ENCODE results near the gene ZNF385D.

The ZNF385D gene

DNA sequence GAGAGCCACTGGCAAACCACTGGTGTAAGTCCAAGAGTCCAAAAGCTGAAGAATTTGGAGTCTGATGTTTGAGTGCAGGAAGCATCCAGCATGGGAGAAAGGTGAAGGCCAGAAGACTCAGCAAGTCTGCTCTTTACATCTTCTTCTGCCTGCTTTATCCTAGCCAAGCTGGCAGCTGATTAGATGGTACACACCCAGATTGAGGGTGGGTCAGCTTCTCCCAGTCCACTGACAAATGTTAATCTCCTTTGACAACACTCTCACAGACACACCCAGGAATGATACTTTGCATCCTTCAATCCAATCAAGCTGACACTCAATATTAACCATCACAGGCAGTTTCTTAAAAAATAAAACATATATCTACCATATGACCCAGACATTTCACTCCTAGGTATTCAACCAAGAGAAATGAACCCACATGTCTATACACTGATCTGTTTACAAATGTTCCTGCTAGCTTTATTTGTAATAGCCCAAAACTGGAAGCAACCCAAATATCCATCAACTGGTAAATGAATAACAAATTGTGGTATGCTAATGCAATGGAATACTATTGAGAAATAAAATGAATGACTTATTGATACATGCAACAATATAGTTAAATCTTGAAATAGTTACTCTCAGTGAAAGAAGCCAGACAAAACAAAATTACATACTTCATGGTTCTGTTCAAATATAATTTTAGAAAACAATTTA, 373.8 kb downstream of the ZNF385D start:
- DNase-seq: no peak

DNA sequence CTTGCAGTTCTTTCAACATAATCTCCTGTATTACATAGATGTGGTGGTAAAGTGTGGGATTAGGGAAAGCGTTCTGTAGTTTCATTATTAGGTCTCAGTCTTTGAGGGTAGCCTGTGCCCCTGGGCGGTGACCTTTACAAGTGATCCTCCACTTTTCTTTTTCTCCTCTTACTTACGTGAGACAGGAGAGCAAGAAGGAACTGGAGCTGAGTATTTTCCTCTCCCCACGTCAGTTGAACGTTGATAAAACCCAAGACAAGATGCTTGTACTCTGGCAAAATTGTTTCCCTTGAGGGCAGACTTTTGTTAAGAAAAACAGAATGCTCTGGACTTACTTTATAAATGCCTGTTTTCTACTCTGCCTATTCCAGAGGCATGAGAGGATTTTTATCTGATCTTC, 378.7 kb downstream of the ZNF385D start:
- no peak for DNase-seq
